GM10248 (cell line): Measurements from ENCODE around the gene ST3GAL2.

ENCODE experiments used
- CTCF ChIA-PET: fragments of 300-600 bp; sonication (Branson Sonifier 250); formaldehyde crosslinking; extraction: SDS; loops from one replicate; lab custom pipeline; 2021; ENCODE audit warnings: antibody characterized with exemption; lab: Yijun Ruan, JAX
- POLR2A ChIA-PET: fragments of 350-650 bp; sonication (Branson Sonifier 250); formaldehyde crosslinking; extraction: SDS; loops from one replicate; lab custom pipeline; 2020; ENCODE audit warnings: antibody characterized with exemption; lab: Yijun Ruan, JAX
- DNase-seq: peaks from one replicate; pipeline ENCODE4 v3.0.0; 2012; ENCODE audit errors: extremely low spot score
- CTCF ChIP-seq: IDR thresholded peaks from 2 replicates; pipeline ENCODE4 v1.5.1; 2012; ENCODE audit warnings: mild to moderate bottlenecking, low read depth; ENCODE audit errors: extremely low read depth, missing control alignments, control extremely low read depth

Gene ST3GAL2

DNA sequence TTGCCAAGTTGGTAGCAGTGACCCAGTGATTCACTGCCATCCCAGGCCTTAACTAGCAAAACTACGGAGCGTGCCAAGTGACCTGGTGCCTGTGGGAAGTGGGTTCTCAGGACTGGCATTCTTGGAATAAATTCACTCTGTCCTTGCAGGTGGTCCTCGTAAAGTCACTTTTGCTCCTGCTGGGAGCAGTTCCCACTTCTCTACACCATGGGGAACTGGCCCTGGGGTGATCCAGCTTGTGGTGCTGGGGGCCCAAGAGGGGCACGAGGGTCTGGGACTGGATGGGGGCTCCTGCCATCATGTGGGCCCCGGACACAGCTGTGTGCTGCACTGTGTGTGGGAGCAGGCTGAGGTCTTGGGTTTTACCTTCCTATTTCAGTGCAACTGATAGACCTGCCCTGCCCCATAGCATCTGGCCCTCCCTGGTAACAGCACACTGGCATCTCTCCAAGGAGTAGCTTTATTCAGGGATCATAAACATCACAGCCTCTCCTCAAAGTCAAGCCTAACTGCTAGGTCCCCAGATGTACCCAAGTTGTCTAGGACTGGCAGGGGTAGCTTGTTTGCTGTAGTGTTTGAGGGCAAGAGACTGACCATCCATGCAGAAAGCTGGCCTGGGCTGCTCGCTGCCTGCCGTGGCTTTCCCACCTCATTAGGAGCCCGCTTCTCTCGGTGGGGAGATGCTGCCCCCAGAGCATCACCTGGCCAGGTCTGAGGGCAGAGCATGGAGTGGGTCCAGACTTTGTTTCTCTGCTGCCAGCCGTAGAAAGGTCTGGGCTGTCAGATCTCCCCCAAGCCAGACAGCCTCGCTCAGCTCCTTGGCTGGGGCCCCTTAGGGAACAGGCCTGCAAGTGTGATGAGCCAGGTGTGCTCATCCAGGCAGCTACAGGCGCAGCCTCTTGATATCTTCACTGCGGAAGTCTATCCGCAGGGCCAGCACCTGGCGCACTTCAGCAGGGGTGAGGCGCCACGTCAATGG is 41.5 kb upstream of the ST3GAL2 start:
- CTCF ChIA-PET, result interaction anchor here (1.2 to 1.4 kb wide), 2 partner anchors 27 to 89 kb away, joined by 3 to 4 read pairs; no protein-coding TSS in a partner anchor
- no peak for DNase-seq
- no peak for TF ChIP-seq CTCF
- POLR2A ChIA-PET, result interaction anchor here (0.5 to 0.6 kb wide), 2 partner anchors 23 to 137 kb away, joined by 3 to 6 read pairs; no protein-coding TSS in a partner anchor

- no peak for DNase-seq
- ChIA-PET CTCF (interaction anchor here (0.8 to 1.9 kb wide), 6 partner anchors 12 to 99 kb away, joined by 3 to 6 read pairs (median 4); partner anchors contain the start of gene ST3GAL2), POLR2A (no interaction called here)
These were observed 40.0 kb upstream of the ST3GAL2 start for GRCh38 chr16:70478912-70479341.

DNA sequence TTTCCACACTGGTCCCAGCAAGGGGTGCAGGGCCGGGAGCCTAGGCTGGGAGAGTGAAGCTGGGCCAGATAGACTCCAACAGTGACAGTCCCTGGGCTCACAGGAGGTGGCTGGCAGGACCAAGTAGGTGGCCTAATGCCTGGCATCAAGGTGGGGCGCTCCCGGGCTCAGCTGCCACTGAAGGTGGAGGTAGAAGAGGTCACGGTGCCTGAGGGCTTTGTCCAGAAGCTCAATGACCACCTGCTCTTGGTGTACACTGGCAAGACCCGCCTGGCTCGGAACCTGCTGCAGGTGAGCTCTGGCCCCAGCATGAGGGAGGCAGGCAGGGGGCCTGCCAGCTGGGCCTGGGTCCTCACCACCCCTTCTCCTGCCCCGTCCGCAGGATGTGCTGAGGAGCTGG is 39.3 kb upstream of the ST3GAL2 start:
- TF ChIP-seq CTCF, result no peak
- ChIA-PET CTCF (interaction anchor here (0.8 to 1.9 kb wide), 9 partner anchors 12 to 211 kb away, joined by 3 to 6 read pairs (median 3); partner anchors contain the start of gene ST3GAL2), POLR2A (no interaction called here)
- DNase-seq, result no peak

More at GRCh38 chr16:70478912-70479341, 40.0 kb upstream of the ST3GAL2 start:
- TF ChIP-seq CTCF, result no peak

- POLR2A ChIA-PET, result interaction anchor here (0.5 to 1.0 kb wide), 2 partner anchors 48 to 96 kb away, joined by 3 read pairs; no protein-coding TSS in a partner anchor
- TF ChIP-seq CTCF, result no peak
- CTCF ChIA-PET, result interaction anchor here (1.5 kb wide), 1 partner anchor 209 kb away, joined by 3 read pairs; no protein-coding TSS in a partner anchor
- DNase-seq, result peak; percentile 94
These were observed 37.5 kb upstream of the ST3GAL2 start for GRCh38 chr16:70476272-70477020.

GRCh38 chr16:70475054-70475871 is 36.4 kb upstream of the ST3GAL2 start:
- no peak for TF ChIP-seq CTCF
- ChIA-PET CTCF (no interaction called here), POLR2A (interaction anchor here (0.5 to 1.0 kb wide), 2 partner anchors 11 kb away, joined by 5 to 9 read pairs; no protein-coding TSS in a partner anchor)
- DNase-seq, result no peak
